GM18517 (cell line): ENCODE results near the gene UBE4A.

Source experiments
- ATAC-seq: cut with Tn5 transposase; IDR thresholded peaks from one replicate; pipeline ENCODE4 v1.9.1; 2021; ENCODE audit warnings: mild to moderate bottlenecking, moderate library complexity; ENCODE audit not compliant: unreplicated experiment

UBE4A gene

GRCh38 chr11:118435893-118436624 lies 76.7 kb downstream of the UBE4A start, which contains the start of gene KMT2A:
Gene KMT2A, plus strand, starts transcription at chr11:118436492. Its CDS starts 21 bp downstream, at chr11:118436513.
- ATAC-seq, result peak; percentile 44

- ATAC-seq, result peak; percentile 15
These were observed 77.3 kb downstream of the UBE4A start for GRCh38 chr11:118436639-118437207.

GRCh38 chr11:118437208-118438125 lies 78.1 kb downstream of the UBE4A start:
- no peak for ATAC-seq

GRCh38 chr11:118438314-118438931 lies 79.0 kb downstream of the UBE4A start:
- no peak for ATAC-seq

- ATAC-seq, result no peak
These were observed 80.2 kb downstream of the UBE4A start for GRCh38 chr11:118439646-118440045.

GRCh38 chr11:118441770-118442275 lies 82.4 kb downstream of the UBE4A start:
- ATAC-seq, result no peak

- ATAC-seq, result no peak
These were observed 82.9 kb downstream of the UBE4A start for GRCh38 chr11:118442301-118442700.

- no peak for ATAC-seq
These were observed 83.6 kb downstream of the UBE4A start for GRCh38 chr11:118442908-118443589.

GRCh38 chr11:118443590-118444218 lies 84.3 kb downstream of the UBE4A start:
- peak; percentile 42 for ATAC-seq

GRCh38 chr11:118447423-118447822 lies 88.0 kb downstream of the UBE4A start:
- no peak for ATAC-seq

GRCh38 chr11:118448294-118448693 lies 88.9 kb downstream of the UBE4A start:
- ATAC-seq, result peak; percentile 87
